OCI-LY3 (cell line): ENCODE data around the gene SNRPF.

Experiments
- H2AFZ ChIP-seq: fragments of 200-600, 300-600 bp; shearing (Covaris generic); 2 replicates; pipeline ENCODE4 v1.6.0; 2014; ENCODE audit warnings: antibody characterized with exemption, low read depth, low read length
- H3K27ac ChIP-seq: fragments of 200-600, 300-600 bp; sonication (generic); 2 replicates; pipeline ENCODE4 v1.5.1; 2014; ENCODE audit warnings: mild to moderate bottlenecking, low read length, moderate library complexity, mixed read lengths
- H3K27me3 ChIP-seq: fragments of 200-600, 300-600 bp; sonication (generic); 2 replicates; pipeline ENCODE4 v1.6.1; 2014; ENCODE audit warnings: low read depth, low read length, mixed read lengths
- H3K36me3 ChIP-seq: fragments of 200-600, 300-600 bp; sonication (generic); replicated peaks from 2 replicates; pipeline ENCODE3; 2014; ENCODE audit warnings: low read depth, low read length, mixed read lengths
- H3K4me1 ChIP-seq: fragments of 300-600, 200-600 bp; sonication (generic); 2 replicates; pipeline ENCODE4 v1.6.1; 2014; ENCODE audit warnings: low read length, mixed read lengths
- H3K4me2 ChIP-seq: fragments of 200-600, 300-600 bp; sonication (generic); 2 replicates; pipeline ENCODE4 v1.6.1; 2014; ENCODE audit warnings: low read length, mixed read lengths
- H3K4me3 ChIP-seq: fragments of 300-600, 200-600 bp; sonication (generic); 2 replicates; pipeline ENCODE4 v1.5.1; 2014; ENCODE audit warnings: antibody characterized with exemption, mild to moderate bottlenecking, low read length, moderate library complexity
- H3K79me2 ChIP-seq: fragments of 300-600, 200-600 bp; shearing (Covaris generic); 2 replicates; pipeline ENCODE4 v1.6.1; 2014; ENCODE audit warnings: mild to moderate bottlenecking, low read length, mixed read lengths
- H3K9ac ChIP-seq: fragments of 300-600, 200-600 bp; shearing (Covaris generic); 2 replicates; pipeline ENCODE4 v1.6.0; 2014; ENCODE audit warnings: mild to moderate bottlenecking, low read length, moderate library complexity
- H3K9me3 ChIP-seq: fragments of 200-600, 300-600 bp; shearing (Covaris generic); 2 replicates; pipeline ENCODE4 v1.6.1; 2014; ENCODE audit warnings: low read length, mixed read lengths; ENCODE audit not compliant: insufficient read depth
- H4K20me1 ChIP-seq: fragments of 200-600, 300-600 bp; sonication (generic); 2 replicates; pipeline ENCODE4 v1.6.1; 2016; ENCODE audit warnings: low read length, mixed read lengths; ENCODE audit not compliant: insufficient read depth
- CTCF ChIP-seq: fragments of 200-600, 300-600 bp; sonication (generic); IDR thresholded peaks from 2 replicates; pipeline ENCODE4 v1.5.1; 2014; ENCODE audit warnings: antibody characterized with exemption, low read length, low read depth
- EZH2phosphoT487 ChIP-seq: fragments of 200-600 bp; shearing (Covaris generic); IDR thresholded peaks from 2 replicates; pipeline ENCODE4 v1.6.1; 2018; ENCODE audit warnings: antibody characterized with exemption, mixed run types, low read depth

The SNRPF gene

GRCh38 chr12:95874452-95874851 lies 15.7 kb downstream of the SNRPF start:
- TF ChIP-seq EZH2phosphoT487 (no peak), CTCF (no peak)
- H3K4me2 ChIP-seq, result no peak overlapping the region
- H2AFZ ChIP-seq, result no peak overlapping the region
- no peak overlapping the region for H3K27ac ChIP-seq
- H3K27me3 ChIP-seq, result no peaks in the 10 kb centered on the region
- H3K4me3 ChIP-seq, result no peak overlapping the region
- no peaks in the 10 kb centered on the region for H4K20me1 ChIP-seq
- peaks cover 8% of the 10 kb centered on the region for H3K36me3 ChIP-seq
- no peaks in the 10 kb centered on the region for H3K79me2 ChIP-seq
- no peaks in the 10 kb centered on the region for H3K4me1 ChIP-seq
- no peak overlapping the region for H3K9ac ChIP-seq
- H3K9me3 ChIP-seq, result no peaks in the 10 kb centered on the region

DNA sequence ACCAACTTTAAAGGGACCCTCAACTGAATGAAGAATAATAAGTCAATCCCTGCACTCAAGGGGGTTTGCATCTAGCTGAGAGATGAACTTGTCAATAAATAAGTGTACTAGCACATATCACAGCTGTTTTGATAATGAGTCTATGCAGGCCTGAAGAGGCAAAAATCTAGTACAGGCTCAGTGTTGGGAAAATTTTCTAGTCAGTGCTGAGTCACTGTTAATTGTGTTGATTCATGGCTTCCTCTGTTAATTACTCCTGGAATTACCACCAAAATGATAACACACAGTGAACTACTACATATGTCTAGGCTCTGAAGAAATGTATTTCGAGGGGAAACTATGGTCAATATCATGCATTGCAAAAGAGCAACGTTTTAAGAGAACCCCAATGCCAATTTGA lies 18.9 kb downstream of the SNRPF start:
- Histone ChIP-seq H3K4me2 (no peak overlapping the region), H3K9me3 (no peaks in the 10 kb centered on the region), H3K79me2 (no peaks in the 10 kb centered on the region), H3K4me1 (no peaks in the 10 kb centered on the region), H3K27ac (no peak overlapping the region), H2AFZ (no peak overlapping the region), H3K9ac (no peak overlapping the region), H3K27me3 (no peaks in the 10 kb centered on the region), H3K4me3 (no peak overlapping the region), H3K36me3 (peaks cover 4% of the 10 kb centered on the region), H4K20me1 (no peaks in the 10 kb centered on the region)
- TF ChIP-seq CTCF (no peak), EZH2phosphoT487 (no peak)

- H3K79me2 ChIP-seq, result no peaks in the 10 kb centered on the region
- no peak overlapping the region for H3K27ac ChIP-seq
- no peak overlapping the region for H3K4me3 ChIP-seq
- H2AFZ ChIP-seq, result no peak overlapping the region
- no peaks in the 10 kb centered on the region for H3K36me3 ChIP-seq
- H3K27me3 ChIP-seq, result no peaks in the 10 kb centered on the region
- no peak overlapping the region for H3K9ac ChIP-seq
- H3K9me3 ChIP-seq, result peaks cover 4% of the 10 kb centered on the region; the same call in 1 of the 2 replicates
- no peak overlapping the region for H3K4me2 ChIP-seq
- no peaks in the 10 kb centered on the region for H3K4me1 ChIP-seq
- H4K20me1 ChIP-seq, result no peaks in the 10 kb centered on the region
- TF ChIP-seq CTCF, result no peak
- TF ChIP-seq EZH2phosphoT487, result no peak
These were observed 22.1 kb downstream of the SNRPF start for GRCh38 chr12:95880895-95881294.

- Histone ChIP-seq H3K27me3 (no peaks in the 10 kb centered on the region), H3K36me3 (no peaks in the 10 kb centered on the region), H3K4me3 (no peak overlapping the region), H3K9ac (no peak overlapping the region), H3K9me3 (peaks cover 4% of the 10 kb centered on the region; the same call in 1 of the 2 replicates), H3K79me2 (no peaks in the 10 kb centered on the region), H3K27ac (no peak overlapping the region), H4K20me1 (no peaks in the 10 kb centered on the region), H2AFZ (no peak overlapping the region), H3K4me2 (no peak overlapping the region), H3K4me1 (no peaks in the 10 kb centered on the region)
- no peak for TF ChIP-seq CTCF
- TF ChIP-seq EZH2phosphoT487, result no peak
These were observed 22.7 kb downstream of the SNRPF start for GRCh38 chr12:95881331-95881955.
